Activated CD8-positive, alpha-beta memory T cell treated with anti-CD3 and anti-CD28 coated beads, Interleukin-2, amount 50 U/mL, for 24 hours (primary cell): ENCODE results near the gene PPP2R5C.

Experiments used
- DNase-seq: peaks from one replicate; pipeline ENCODE4 v3.0.0-alpha.2; 2020; ENCODE audit errors: extremely low read depth

PPP2R5C gene

GRCh38 chr14:101840649-101841369 lies 79.3 kb downstream of the PPP2R5C start:
- DNase-seq, result no peak

DNA sequence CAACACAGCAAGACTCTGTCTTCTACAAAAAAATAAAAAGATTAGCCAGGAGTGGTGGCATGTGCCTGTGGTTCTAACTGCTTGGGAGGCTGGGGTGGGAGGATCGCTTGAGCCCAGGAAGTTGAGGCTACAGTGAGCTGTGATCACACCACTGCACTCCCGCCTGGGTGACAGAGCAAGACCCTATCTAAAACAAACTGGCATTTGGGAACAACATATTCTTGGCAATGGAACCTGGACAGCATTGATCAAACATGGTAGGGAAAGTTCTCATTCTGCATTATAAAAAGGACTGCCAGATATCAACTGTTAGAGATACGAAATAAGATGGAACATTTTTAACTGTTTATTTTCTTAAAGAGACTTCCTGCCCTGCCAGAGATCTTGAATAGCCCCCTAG lies 81.5 kb downstream of the PPP2R5C start:
- DNase-seq, result no peak

GRCh38 chr14:101843665-101844064 lies 82.2 kb downstream of the PPP2R5C start:
- DNase-seq, result no peak

GRCh38 chr14:101844219-101844618 lies 82.7 kb downstream of the PPP2R5C start:
- DNase-seq, result no peak

GRCh38 chr14:101844751-101845150 lies 83.2 kb downstream of the PPP2R5C start:
- no peak for DNase-seq

GRCh38 chr14:101845496-101845895 lies 84.0 kb downstream of the PPP2R5C start:
- DNase-seq, result no peak

DNA sequence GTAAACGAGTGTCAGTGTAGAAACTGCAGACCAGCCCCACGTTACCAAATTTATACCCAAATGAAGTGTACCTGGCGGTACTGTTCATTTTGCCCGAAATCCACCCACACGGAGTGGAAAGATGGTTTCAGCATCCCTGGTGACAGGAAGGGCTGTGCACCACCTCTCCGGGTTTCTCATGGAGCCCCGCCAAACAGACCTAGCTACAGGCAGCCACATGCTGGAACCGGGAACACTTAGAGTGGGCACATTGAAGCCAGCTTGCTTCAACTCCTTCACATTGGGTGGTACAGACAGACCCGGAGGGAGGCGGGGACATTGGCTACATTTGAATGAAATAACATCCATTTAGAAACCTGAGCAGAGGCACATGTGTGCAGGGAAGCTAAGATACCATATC lies 84.4 kb downstream of the PPP2R5C start:
- no peak for DNase-seq

GRCh38 chr14:101849125-101849524 lies 87.6 kb downstream of the PPP2R5C start:
- DNase-seq, result no peak

- DNase-seq, result no peak
Observed at GRCh38 chr14:101849640-101850039, 88.1 kb downstream of the PPP2R5C start.

GRCh38 chr14:101851183-101851582 lies 89.7 kb downstream of the PPP2R5C start:
- DNase-seq, result no peak

- DNase-seq, result no peak
Observed at GRCh38 chr14:101851736-101852405, 90.4 kb downstream of the PPP2R5C start.

GRCh38 chr14:101852785-101853184 lies 91.3 kb downstream of the PPP2R5C start:
- DNase-seq, result no peak

- no peak for DNase-seq
Observed at GRCh38 chr14:101853455-101854018, 92.0 kb downstream of the PPP2R5C start.

DNA sequence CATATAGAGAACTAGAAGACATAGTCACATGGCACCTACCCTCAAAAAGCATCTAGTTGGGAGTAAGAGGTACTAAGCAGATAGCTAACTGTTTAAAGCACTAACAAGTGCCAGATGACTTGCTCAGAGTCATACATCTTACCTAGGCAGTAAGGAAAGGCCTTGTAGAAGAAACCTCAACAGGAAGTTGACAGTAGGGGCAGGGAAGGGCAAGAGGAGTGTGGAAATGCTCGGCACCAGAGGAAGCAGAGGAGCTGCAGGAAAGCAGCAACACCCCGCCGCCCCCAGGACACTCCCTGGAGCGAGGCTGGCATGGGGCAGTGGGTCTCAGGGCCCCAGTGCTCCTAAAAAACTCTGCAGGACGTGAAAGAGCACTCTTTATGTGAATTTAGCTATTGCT lies 92.9 kb downstream of the PPP2R5C start:
- no peak for DNase-seq

DNA sequence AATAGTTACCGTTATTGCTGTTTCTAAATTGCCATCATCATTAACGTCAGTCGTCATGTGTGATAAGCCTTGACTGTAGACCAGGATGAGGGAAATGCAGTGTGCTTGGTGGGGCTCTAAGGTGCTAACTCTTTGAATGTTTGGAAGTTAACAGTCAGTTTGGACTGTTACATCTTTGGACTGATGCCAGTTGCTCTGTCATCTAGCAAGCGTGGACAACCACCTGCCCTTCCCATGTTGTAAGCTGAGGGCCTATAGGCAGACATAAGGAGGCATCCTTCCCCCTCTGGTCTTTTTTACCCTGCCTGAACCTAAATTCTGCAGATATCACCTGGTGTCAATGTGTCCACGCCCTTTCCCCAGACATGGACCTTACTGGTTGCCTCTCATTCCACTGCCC lies 94.4 kb downstream of the PPP2R5C start:
- DNase-seq, result no peak

DNA sequence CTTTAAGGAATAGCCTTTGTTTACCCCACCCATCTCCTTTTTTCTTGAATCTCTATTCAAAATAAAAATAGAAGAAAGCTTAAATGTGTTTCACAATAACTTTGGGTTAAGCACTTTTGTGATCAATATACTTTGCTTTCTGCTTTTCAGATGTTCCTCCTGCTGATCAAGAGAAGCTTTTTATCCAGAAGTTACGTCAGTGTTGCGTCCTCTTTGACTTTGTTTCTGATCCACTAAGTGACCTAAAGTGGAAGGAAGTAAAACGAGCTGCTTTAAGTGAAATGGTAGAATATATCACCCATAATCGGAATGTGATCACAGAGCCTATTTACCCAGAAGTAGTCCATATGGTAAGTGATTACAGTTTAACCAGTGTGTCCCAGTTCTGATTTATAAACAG lies 95.0 kb downstream of the PPP2R5C start:
- DNase-seq, result no peak

GRCh38 chr14:101857226-101857625 lies 95.7 kb downstream of the PPP2R5C start:
- DNase-seq, result no peak

DNA sequence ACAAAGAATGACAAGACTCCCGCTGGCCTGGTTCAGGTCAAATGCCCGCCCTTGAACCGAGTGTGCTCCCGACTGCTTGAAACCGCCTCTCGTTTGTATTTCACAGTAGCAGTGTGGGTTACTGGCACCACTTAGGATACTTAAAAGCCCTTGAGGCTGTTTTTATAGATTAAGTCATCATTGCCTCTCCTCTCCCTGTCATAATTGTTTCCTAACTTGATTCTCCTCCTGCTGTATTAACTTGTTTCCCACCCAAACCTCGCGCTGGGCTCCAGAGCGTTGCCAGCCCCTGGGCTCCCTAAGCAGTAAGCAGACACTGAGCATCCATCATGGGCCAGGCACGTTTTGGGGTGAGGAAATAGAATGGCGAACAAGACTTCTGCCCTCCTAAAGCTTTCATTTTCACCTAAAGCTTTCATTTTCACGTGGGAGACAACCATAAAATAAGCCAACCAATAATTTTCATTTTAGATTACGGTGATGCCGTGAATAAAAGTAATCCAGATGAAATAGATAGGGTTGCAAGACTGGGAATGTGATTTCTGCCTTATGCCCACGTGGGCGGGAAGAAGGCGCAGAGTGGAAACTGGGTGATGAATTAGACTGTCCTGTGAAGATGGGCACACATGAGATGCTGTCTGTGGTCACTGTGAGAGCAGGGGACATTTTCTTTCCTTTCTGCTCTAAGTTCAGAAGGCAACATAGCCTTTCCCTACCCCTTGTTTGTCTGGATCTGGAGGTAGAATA lies 97.5 kb downstream of the PPP2R5C start:
- DNase-seq, result no peak

DNA sequence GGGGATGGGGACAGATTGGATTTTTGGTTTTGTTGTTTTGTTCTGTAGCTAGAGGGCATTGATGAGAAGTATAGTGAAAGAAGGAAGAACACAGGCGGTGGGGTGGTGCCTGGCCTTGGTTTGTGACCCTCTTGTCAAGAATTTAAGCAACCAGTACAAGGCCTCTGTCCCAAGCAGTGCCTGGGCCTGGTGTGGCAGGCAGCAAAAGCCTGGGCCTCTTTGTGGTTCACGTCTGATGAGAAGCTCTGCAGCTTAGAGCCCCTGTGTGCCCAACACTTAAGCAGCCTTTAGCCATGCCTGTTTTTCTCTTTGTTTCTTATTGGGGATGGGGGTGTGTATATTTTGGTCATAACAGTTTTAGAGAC lies 98.0 kb downstream of the PPP2R5C start:
- DNase-seq, result no peak

- no peak for DNase-seq
Observed at GRCh38 chr14:101859958-101860357, 98.4 kb downstream of the PPP2R5C start.

DNA sequence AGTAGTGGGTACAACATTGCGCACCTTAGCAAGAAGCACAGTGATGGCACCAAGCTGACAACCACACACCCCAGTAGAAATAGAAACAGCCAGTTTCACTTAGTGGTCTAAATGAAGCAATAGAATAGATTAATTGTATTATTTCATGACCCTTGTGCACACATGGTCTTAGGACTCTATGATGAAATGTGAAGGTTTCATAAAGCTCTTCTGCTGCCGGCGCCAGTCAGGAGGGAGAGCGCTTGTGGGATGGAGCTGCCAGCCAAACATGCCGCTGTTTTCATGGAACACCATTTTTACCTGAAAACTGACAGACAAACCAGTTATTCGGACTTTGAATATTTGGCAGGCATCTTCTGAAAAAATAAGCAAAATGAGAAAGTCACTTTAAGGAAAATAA lies 100.0 kb downstream of the PPP2R5C start:
- DNase-seq, result no peak

DNA sequence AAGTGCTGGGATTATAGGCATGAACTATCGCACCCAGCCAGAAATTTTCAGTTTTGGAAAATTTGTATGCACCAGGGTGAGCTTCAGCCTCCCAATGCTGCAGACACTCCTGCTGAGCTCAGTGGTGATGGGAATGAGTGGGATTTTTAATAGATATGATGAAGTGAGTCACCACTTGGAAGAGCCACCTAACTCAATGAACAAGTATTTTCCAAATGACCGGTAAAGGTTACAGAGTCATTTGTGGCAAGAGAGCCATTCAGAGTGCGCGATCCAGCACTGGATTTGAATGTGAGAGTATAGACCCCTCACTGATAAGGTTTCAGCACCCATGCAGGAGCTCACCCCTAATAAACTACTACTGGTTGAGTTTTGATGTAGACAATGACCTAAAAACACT lies 100.7 kb downstream of the PPP2R5C start:
- no peak for DNase-seq

GRCh38 chr14:101862711-101863110 lies 101.2 kb downstream of the PPP2R5C start:
- DNase-seq, result no peak
